GM23248 (cell line): ENCODE results near the gene GPD1L. TPM values are rescaled to one million over a fixed set of nuclear protein-coding genes. Genes with fewer than 3 reads are reported as not detected.

Experiments used
- DNase-seq: peaks from one replicate; pipeline ENCODE4 v3.0.0-alpha.2; 2015
- H2AFZ ChIP-seq: fragments of 200-600 bp; sonication (generic); 2 replicates; pipeline ENCODE4 v1.6.1; 2016; ENCODE audit warnings: antibody characterized with exemption
- H3F3A ChIP-seq: fragments of 200-600 bp; sonication (generic); 2 replicates; pipeline ENCODE4 v1.6.1; 2016; ENCODE audit warnings: mild to moderate bottlenecking, antibody characterized with exemption, mixed run types; ENCODE audit not compliant: insufficient read depth
- H3K27ac ChIP-seq: fragments of 200-600 bp; sonication (generic); 2 replicates; pipeline ENCODE4 v1.5.1; 2016; ENCODE audit warnings: mild to moderate bottlenecking
- H3K27me3 ChIP-seq: fragments of 200-600 bp; sonication (generic); replicated peaks from 2 replicates; pipeline ENCODE4 v1.6.1; 2016; ENCODE audit warnings: mild to moderate bottlenecking; ENCODE audit not compliant: insufficient read depth
- H3K36me3 ChIP-seq: fragments of 200-600 bp; sonication (generic); 2 replicates; pipeline ENCODE4 v1.6.1; 2016; ENCODE audit warnings: low read depth, mild to moderate bottlenecking
- H3K4me1 ChIP-seq: fragments of 200-600 bp; sonication (generic); 2 replicates; pipeline ENCODE4 v1.6.1; 2016; ENCODE audit warnings: mild to moderate bottlenecking; ENCODE audit not compliant: insufficient read depth
- H3K4me2 ChIP-seq: fragments of 200-600 bp; sonication (generic); one replicate; pipeline ENCODE4 v1.6.1; 2016; ENCODE audit warnings: mild to moderate bottlenecking; ENCODE audit not compliant: unreplicated experiment
- H3K4me3 ChIP-seq: fragments of 200-600 bp; sonication (generic); 2 replicates; pipeline ENCODE4 v1.5.1; 2016; ENCODE audit warnings: mild to moderate bottlenecking
- H3K79me2 ChIP-seq: fragments of 200-600 bp; sonication (generic); 2 replicates; pipeline ENCODE4 v1.6.1; 2016; ENCODE audit warnings: mild to moderate bottlenecking; ENCODE audit not compliant: insufficient read depth
- H3K9ac ChIP-seq: fragments of 200-600 bp; sonication (generic); 2 replicates; pipeline ENCODE4 v1.6.1; 2016; ENCODE audit warnings: mild to moderate bottlenecking
- H3K9me2 ChIP-seq: fragments of 200-600 bp; sonication (generic); 2 replicates; pipeline ENCODE4 v1.6.1; 2016; ENCODE audit warnings: mixed run types, mild to moderate bottlenecking, moderate library complexity; ENCODE audit not compliant: insufficient read depth
- H3K9me3 ChIP-seq: fragments of 200-600 bp; sonication (generic); one replicate; pipeline ENCODE4 v1.6.1; 2017; ENCODE audit warnings: low read depth
- H4K20me1 ChIP-seq: fragments of 200-600 bp; sonication (generic); 2 replicates; pipeline ENCODE4 v1.6.0; 2016; ENCODE audit not compliant: insufficient read depth
- EZH2 ChIP-seq: fragments of 200-600 bp; sonication (generic); IDR thresholded peaks from 2 replicates; pipeline ENCODE4 v1.6.1; 2018; ENCODE audit warnings: antibody characterized with exemption, mild to moderate bottlenecking; ENCODE audit not compliant: insufficient read depth, poor library complexity, severe bottlenecking
- EZH2phosphoT487 ChIP-seq: fragments of 200-600 bp; sonication (generic); IDR thresholded peaks from 2 replicates; pipeline ENCODE4 v1.6.1; 2018; ENCODE audit warnings: antibody characterized with exemption, moderate library complexity, mild to moderate bottlenecking, low read depth; ENCODE audit not compliant: insufficient read depth
- WGBS, 2 experiments: methylation state at CpG; one replicate each; pipeline ENCODE4 v1.1.6; 2015 to 2017; ENCODE audit warnings: low lambda C conversion rate in 2 of 2, low coverage in 1 of 2; ENCODE audit errors: missing lambda C conversion rate in 2 of 2; 5-methylcytosine and 5-hydroxymethylcytosine counted together
- in situ Hi-C: fragments of 300-500 bp; cut with MboI; formaldehyde crosslinking; loops from 2 replicates; pipeline ENCODE4 v1.15.0; 2020
- polyA plus RNA-seq: library from polyadenylated mRNA; unstranded; fragments of >200 nt; fragmentation: Nextera tagmentation; extraction: Ambion mirVana; gene quantifications from 2 replicates; pipeline ENCODE4 v1.2.1, GENCODE V29; 2016
- total RNA-seq: library from RNA; depleted of rRNA; stranded (reverse); fragments of >200 nt; shearing (Covaris generic); gene quantifications from 2 replicates; pipeline ENCODE4 v1.2.3, GENCODE V29; 2014

Gene GPD1L
- total and polyA plus RNA-seq, 2 experiments from 2014 or later: 2.4 to 3.5 TPM

DNA sequence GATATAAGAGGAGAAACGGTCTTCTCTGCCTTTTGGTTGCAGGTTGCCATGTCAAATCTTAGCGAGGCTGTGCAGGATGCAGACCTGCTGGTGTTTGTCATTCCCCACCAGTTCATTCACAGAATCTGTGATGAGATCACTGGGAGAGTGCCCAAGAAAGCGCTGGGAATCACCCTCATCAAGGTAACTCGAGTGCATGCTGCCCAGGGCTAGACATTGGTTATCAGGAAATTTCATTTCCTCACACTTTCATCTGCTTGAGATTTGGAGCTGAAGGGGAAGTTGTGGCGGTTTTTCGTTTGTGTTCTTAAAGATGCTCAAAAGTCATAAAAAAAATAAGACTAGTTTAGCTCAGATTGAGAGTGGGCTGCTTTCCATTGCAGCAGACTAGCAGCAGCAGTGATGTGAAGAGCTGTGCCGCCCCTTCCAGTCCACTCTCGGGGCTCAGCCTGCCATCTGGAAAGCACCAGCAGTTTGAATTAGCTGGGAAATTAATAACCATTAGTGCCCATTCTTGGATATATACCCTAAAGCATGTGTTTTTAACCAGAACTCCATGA, 32.2 kb downstream of the GPD1L start:
- TF ChIP-seq EZH2 (no peak), EZH2phosphoT487 (no peak)
- H3K9ac ChIP-seq: no peak overlapping the region

DNA sequence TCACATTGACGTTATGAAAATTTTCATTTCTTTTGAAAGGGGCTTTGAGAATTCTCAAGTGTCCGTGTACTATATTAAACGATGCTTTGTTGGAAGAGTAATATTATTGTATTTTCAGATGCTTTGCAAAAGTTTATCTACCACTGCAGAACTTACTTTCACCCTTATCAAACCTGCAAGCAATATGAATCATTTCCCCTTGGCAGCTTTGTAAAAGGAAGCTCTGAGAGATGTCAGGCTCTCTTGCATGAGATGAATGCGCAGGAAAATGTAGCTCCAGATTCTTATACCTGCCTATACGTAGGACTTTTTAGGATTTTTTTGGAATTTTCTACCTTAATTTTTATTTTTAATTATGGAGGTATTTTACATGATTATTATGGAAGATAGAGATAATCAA, 34.5 kb downstream of the GPD1L start:
- Histone ChIP-seq H3K4me1 (peaks cover 4% of the 10 kb centered on the region), H2AFZ (no peak overlapping the region), H3K9me3 (no peaks in the 10 kb centered on the region), H3K27me3 (no peaks in the 10 kb centered on the region), H4K20me1 (no peaks in the 10 kb centered on the region), H3K36me3 (no peaks in the 10 kb centered on the region), H3K79me2 (no peaks in the 10 kb centered on the region), H3F3A (no peaks in the 10 kb centered on the region), H3K9me2 (no peaks in the 10 kb centered on the region), H3K4me3 (no peak overlapping the region), H3K27ac (no peak overlapping the region), H3K4me2 (no peak overlapping the region), H3K9ac (no peak overlapping the region)
- TF ChIP-seq EZH2phosphoT487 (no peak), EZH2 (no peak)
- WGBS, 2 experiments: 79 to 83% methylated on average over 5 of the region's 5 CpGs
- in situ Hi-C loops: loop anchor here (25.0 kb wide), 1 partner anchor 529 kb away; no protein-coding TSS in a partner anchor
- no peak for DNase-seq

More for the DNA sequence above, 32.2 kb downstream of the GPD1L start:
- Histone ChIP-seq H3K79me2 (no peaks in the 10 kb centered on the region), H3K9me3 (no peaks in the 10 kb centered on the region), H3K4me1 (no peaks in the 10 kb centered on the region), H4K20me1 (no peaks in the 10 kb centered on the region), H3K27me3 (no peaks in the 10 kb centered on the region), H3K4me3 (no peak overlapping the region), H3K4me2 (no peak overlapping the region), H3F3A (no peaks in the 10 kb centered on the region), H2AFZ (no peak overlapping the region), H3K36me3 (no peaks in the 10 kb centered on the region), H3K27ac (no peak overlapping the region), H3K9me2 (no peaks in the 10 kb centered on the region)
- in situ Hi-C loops: loop anchor here (25.0 kb wide), 1 partner anchor 526 kb away; no protein-coding TSS in a partner anchor
- WGBS, 2 experiments: 76 to 81% methylated on average over 8 of the region's 8 CpGs
- DNase-seq: no peak

DNA sequence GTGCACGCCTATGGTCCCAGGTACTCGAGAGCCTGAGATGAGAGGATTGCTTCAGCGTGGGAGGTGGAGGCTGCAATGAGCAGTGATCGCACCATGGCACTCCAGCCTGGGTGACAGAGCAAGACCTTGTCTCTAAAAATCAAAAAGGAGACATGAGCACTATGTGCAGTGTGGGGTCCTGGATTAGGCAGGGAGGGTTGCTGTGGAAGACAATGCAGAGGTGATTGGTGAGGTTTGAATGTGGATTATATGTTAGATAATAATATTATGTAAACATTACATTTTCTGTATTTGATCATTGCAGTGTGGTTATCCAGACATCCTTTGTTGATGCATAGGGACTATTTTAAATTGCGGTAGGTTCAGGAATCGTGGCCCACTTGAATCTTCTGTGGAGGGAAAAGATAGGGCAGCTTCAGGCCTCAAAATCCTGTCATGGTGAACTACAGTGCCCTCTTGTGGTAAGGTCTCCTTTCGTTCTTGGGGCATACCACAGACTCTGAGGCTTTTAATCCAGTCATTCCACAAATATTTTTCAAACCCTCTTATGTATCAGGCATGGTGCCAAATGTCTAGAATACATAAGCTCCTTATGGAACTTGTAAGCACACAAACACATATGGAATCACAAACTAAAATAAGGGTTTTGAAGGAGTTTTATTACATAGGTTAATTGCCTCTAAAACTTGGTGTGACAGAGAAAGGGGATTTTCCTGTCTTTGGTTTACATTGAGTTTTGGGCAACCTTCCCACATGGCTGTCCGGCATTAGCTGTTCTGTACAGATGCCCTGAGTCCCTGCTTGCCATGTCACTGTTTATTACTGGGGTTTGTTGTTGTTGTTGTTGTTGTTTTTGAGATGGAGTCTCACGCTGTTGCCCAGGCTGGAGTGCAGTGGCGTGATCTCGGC, 37.7 kb downstream of the GPD1L start:
- peak; percentile 88 for DNase-seq
- H3K9me2 ChIP-seq: no peaks in the 10 kb centered on the region
- no peaks in the 10 kb centered on the region for H3K27me3 ChIP-seq
- no peak overlapping the region for H3K4me3 ChIP-seq
- 53 to 59% methylated on average over 11 of the region's 11 CpGs for WGBS, 2 experiments
- H3F3A ChIP-seq: no peaks in the 10 kb centered on the region
- H3K9me3 ChIP-seq: no peaks in the 10 kb centered on the region
- H3K4me2 ChIP-seq: no peak overlapping the region
- no peak overlapping the region for H2AFZ ChIP-seq
- no peaks in the 10 kb centered on the region for H4K20me1 ChIP-seq
- peaks cover 4% of the 10 kb centered on the region for H3K4me1 ChIP-seq
- no peak overlapping the region for H3K27ac ChIP-seq
- in situ Hi-C loops: loop anchor here (25.0 kb wide), 1 partner anchor 532 kb away; no protein-coding TSS in a partner anchor
- TF ChIP-seq EZH2: no peak
- TF ChIP-seq EZH2phosphoT487: no peak
- H3K9ac ChIP-seq: no peak overlapping the region
- H3K36me3 ChIP-seq: no peaks in the 10 kb centered on the region
- no peaks in the 10 kb centered on the region for H3K79me2 ChIP-seq

GRCh38 chr3:32146746-32147211, 40.4 kb downstream of the GPD1L start:
- H2AFZ ChIP-seq: no peak overlapping the region

More at GRCh38 chr3:32146746-32147211, 40.4 kb downstream of the GPD1L start:
- Histone ChIP-seq H3K27ac (no peak overlapping the region), H3K9ac (no peak overlapping the region), H3K4me2 (no peak overlapping the region), H4K20me1 (no peaks in the 10 kb centered on the region), H3F3A (no peaks in the 10 kb centered on the region), H3K27me3 (no peaks in the 10 kb centered on the region), H3K9me2 (no peaks in the 10 kb centered on the region), H3K4me1 (peaks cover 4% of the 10 kb centered on the region), H3K79me2 (no peaks in the 10 kb centered on the region), H3K9me3 (no peaks in the 10 kb centered on the region), H3K36me3 (no peaks in the 10 kb centered on the region), H3K4me3 (no peak overlapping the region)
- 54 to 56% methylated on average over 3 of the region's 3 CpGs for WGBS, 2 experiments
- TF ChIP-seq EZH2: no peak
- no peak for TF ChIP-seq EZH2phosphoT487
- in situ Hi-C loops: loop anchor here (25.0 kb wide), 1 partner anchor 534 kb away; no protein-coding TSS in a partner anchor
- DNase-seq: no peak
